Gastrocnemius medialis (tissue), 4 donors: ENCODE results near the gene CCDC134. TPM values are rescaled to one million over a fixed set of nuclear protein-coding genes. Genes with fewer than 3 reads are reported as not detected.

Experiments
- ATAC-seq, 2 donors: fragments of 150-250 bp; one replicate each; pipeline ENCODE4 v1.9.1; 2016
- DNase-seq, 2 donors: peaks; one replicate each; pipeline ENCODE4 v3.0.0-alpha.2; 2019
- H3K27ac ChIP-seq, 4 donors: fragments of 200-600 bp; sonication (generic); 1 replicate in 1 of 4; 2 replicates in 3 of 4; pipeline ENCODE4 v1.5.1; 2016 to 2018; ENCODE audit warnings: mild to moderate bottlenecking in 2 of 4, moderate library complexity in 1 of 4
- H3K27me3 ChIP-seq, 3 donors: fragments of 200-600 bp; sonication (generic) in 2 of 3; 1 replicate in 1 of 3; 2 replicates in 2 of 3; pipeline versions ENCODE4 v1.5.1 to v1.6.0; 2016 to 2019; ENCODE audit warnings: mild to moderate bottlenecking in 1 of 3, moderate library complexity in 1 of 3
- H3K36me3 ChIP-seq, 2 donors: fragments of 200-600 bp; sonication (generic) in 1 of 2; one replicate each; pipeline ENCODE4 v1.5.1; 2017 to 2018
- H3K4me1 ChIP-seq, 2 donors: fragments of 200-600 bp; sonication (generic) in 1 of 2; one replicate each; pipeline ENCODE4 v1.5.1; 2016 to 2017; ENCODE audit warnings: mild to moderate bottlenecking in 2 of 2
- H3K4me3 ChIP-seq, 4 donors: fragments of 200-600 bp; sonication (generic) in 3 of 4; 1 replicate in 1 of 4; 2 replicates in 3 of 4; pipeline ENCODE4 v1.5.1; 2016 to 2019; ENCODE audit warnings: mild to moderate bottlenecking in 2 of 4
- H3K9me3 ChIP-seq, 3 donors: fragments of 200-600 bp; sonication (generic) in 2 of 3; 1 replicate in 1 of 3; 2 replicates in 2 of 3; pipeline ENCODE4 v1.5.1; 2016 to 2019
- POLR2A ChIP-seq, 2 donors: fragments of 450-650 bp; IDR thresholded peaks; one replicate each; pipeline ENCODE4 v1.6.1; 2017; ENCODE audit warnings: antibody characterized with exemption in 2 of 2, mild to moderate bottlenecking in 2 of 2, moderate library complexity in 2 of 2
- in situ Hi-C, 4 donors: fragments of 200-750 bp; cut with MboI; loops; one replicate each; pipeline versions ENCODE4 v1.15.0 to v1.8.0; 2017; ENCODE audit warnings: low sequenced_read_pairs in 4 of 4
- intact Hi-C: fragments of 100-400 bp; cut with DNase I; formaldehyde crosslinking; loops from one replicate; pipeline ENCODE4 v1.15.1; 2023; ENCODE audit warnings: low total_unique reads
- total RNA-seq, 4 donors: library from RNA; depleted of rRNA; stranded (reverse); fragments of >200 nt; gene quantifications; one replicate each; pipeline versions ENCODE4 v1.1.0 to v1.2.3, GENCODE V29; 2016
- TF ChIP-seq, protein P1 (sequence below), 5 experiments: fragments of 450-650 bp in 3 of 5; fragments of 200-600 bp in 2 of 5; sonication (generic) in 2 of 5; IDR thresholded peaks in 4 of 5; conservative IDR thresholded peaks in 1 of 5; 1 replicate in 4 of 5; 2 replicates in 1 of 5; pipeline ENCODE4 v1.5.1; 2016 to 2019; ENCODE audit warnings: antibody characterized with exemption in 5 of 5, mild to moderate bottlenecking in 3 of 5, moderate library complexity in 3 of 5

Gene CCDC134
- total RNA-seq, 4 donors from 2014 or later, result 3.3 to 7.7 (median 6.0) TPM

DNA sequence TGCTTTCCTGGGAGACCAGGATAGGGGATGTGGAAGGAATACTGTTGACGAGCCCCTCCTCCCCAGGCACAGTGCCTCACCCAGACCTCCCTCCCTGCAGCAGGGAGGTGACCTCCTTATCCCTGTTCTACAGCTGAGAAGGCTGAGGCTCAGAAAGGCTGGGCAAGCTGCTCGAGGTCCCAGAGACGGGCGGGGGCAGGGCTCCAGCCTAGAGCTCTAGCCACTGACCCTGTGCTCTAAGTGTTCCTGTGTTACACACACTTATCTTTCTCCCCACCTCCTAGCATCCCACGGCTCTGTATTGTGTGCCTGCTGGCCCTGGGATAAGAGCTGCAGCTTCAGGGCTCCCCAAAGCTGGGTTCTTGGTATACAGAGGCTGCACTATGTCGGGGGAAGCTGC, 7.9 kb downstream of the CCDC134 start:
- ATAC-seq (no peak), DNase-seq (no peak)
- peaks cover 0 to 20% of the 10 kb centered on the region in 2 donors for H3K36me3 ChIP-seq
- H3K4me1 ChIP-seq, result no peaks in the 10 kb centered on the region
- no peak overlapping the region for H3K4me3 ChIP-seq
- H3K27me3 ChIP-seq, result no peaks in the 10 kb centered on the region
- intact Hi-C loops, result no loop called here
- no peak overlapping the region for H3K27ac ChIP-seq
- TF ChIP-seq POLR2A (IDR thresholded peaks at IDR 0.05), result no peak
- TF ChIP-seq, protein P1, sequence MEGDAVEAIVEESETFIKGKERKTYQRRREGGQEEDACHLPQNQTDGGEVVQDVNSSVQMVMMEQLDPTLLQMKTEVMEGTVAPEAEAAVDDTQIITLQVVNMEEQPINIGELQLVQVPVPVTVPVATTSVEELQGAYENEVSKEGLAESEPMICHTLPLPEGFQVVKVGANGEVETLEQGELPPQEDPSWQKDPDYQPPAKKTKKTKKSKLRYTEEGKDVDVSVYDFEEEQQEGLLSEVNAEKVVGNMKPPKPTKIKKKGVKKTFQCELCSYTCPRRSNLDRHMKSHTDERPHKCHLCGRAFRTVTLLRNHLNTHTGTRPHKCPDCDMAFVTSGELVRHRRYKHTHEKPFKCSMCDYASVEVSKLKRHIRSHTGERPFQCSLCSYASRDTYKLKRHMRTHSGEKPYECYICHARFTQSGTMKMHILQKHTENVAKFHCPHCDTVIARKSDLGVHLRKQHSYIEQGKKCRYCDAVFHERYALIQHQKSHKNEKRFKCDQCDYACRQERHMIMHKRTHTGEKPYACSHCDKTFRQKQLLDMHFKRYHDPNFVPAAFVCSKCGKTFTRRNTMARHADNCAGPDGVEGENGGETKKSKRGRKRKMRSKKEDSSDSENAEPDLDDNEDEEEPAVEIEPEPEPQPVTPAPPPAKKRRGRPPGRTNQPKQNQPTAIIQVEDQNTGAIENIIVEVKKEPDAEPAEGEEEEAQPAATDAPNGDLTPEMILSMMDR (IDR thresholded peaks at IDR 0.05 in 4 of 5, conservative IDR thresholded peaks at IDR 0.05 in 1 of 5), result no peak
- H3K9me3 ChIP-seq, result no peaks in the 10 kb centered on the region
- in situ Hi-C loops, result no loop called here

DNA sequence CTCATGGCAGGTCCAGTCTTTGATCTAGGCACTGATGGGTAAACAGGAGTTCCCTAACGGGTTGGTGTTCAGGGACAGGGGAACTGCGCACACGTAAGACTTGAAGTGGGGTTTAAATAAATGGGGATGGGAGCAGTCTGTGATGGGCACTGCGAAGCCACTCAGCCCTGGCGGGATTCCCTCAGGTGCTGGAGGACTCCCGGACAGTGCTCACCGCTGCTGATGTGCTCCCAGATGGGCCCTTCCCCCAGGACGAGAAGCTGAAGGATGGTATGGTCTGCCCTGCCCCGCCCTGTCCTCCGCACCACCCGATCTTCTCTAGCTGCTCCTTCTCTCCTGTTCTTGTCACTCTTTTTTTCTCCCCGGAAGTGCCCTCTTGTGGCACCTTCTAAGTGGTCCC, 9.5 kb downstream of the CCDC134 start:
- no peak overlapping the region for H3K27ac ChIP-seq
- H3K4me3 ChIP-seq, result no peak overlapping the region
- TF ChIP-seq, protein P1 (IDR thresholded peaks at IDR 0.05 in 4 of 5, conservative IDR thresholded peaks at IDR 0.05 in 1 of 5), result no peak
- TF ChIP-seq POLR2A (IDR thresholded peaks at IDR 0.05), result no peak
- intact Hi-C loops, result no loop called here
- no peaks in the 10 kb centered on the region for H3K9me3 ChIP-seq
- no peak for DNase-seq
- no peaks in the 10 kb centered on the region for H3K4me1 ChIP-seq
- no peak for ATAC-seq
- in situ Hi-C loops, result no loop called here
- peaks cover 0 to 20% of the 10 kb centered on the region in 2 donors for H3K36me3 ChIP-seq
- no peaks in the 10 kb centered on the region for H3K27me3 ChIP-seq

DNA sequence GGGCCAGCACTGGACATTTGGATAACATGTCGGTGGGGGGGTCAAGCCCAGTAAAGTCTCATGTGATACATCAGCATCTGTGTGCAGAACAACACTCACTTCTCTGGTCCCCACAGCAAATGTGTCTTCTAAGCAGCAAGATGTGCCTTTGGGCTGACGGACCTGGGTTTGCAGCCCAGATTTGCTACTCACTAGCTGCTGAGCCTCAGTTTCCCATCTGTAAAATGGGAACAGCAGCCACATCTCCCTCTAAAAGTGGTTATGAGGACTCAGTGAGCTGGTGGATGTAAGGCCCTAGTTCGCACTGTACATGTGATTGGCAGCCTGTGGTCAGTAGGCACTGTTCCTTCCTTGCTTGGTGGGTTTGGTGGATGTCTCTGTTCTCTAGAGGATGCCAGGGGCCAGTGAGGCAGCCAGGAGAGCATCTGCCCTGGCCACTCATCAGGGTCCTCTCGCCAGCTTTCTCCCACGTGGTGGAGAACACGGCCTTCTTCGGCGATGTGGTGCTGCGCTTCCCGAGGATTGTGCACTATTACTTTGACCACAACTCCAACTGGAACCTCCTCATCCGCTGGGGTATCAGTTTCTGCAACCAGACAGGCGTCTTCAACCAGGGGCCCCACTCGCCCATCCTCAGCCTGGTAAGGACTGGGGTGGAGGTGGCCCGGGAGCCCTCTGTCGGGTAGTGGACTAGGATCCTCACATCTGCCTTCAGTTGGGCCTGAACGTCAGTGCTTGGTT, 12.5 kb downstream of the CCDC134 start:
- no peak overlapping the region for H3K27ac ChIP-seq
- ATAC-seq (no peak), DNase-seq (no peak)
- H3K4me1 ChIP-seq, result peaks cover 14 to 22% of the 10 kb centered on the region in 2 donors
- H3K9me3 ChIP-seq, result no peaks in the 10 kb centered on the region
- peaks cover 0 to 20% of the 10 kb centered on the region in 2 donors for H3K36me3 ChIP-seq
- H3K4me3 ChIP-seq, result no peak overlapping the region
- in situ Hi-C loops (no loop called here), intact Hi-C loops (no loop called here)
- H3K27me3 ChIP-seq, result no peaks in the 10 kb centered on the region
- TF ChIP-seq, protein P1 (IDR thresholded peaks at IDR 0.05 in 4 of 5, conservative IDR thresholded peaks at IDR 0.05 in 1 of 5), result no peak
- no peak for TF ChIP-seq POLR2A (IDR thresholded peaks at IDR 0.05)

DNA sequence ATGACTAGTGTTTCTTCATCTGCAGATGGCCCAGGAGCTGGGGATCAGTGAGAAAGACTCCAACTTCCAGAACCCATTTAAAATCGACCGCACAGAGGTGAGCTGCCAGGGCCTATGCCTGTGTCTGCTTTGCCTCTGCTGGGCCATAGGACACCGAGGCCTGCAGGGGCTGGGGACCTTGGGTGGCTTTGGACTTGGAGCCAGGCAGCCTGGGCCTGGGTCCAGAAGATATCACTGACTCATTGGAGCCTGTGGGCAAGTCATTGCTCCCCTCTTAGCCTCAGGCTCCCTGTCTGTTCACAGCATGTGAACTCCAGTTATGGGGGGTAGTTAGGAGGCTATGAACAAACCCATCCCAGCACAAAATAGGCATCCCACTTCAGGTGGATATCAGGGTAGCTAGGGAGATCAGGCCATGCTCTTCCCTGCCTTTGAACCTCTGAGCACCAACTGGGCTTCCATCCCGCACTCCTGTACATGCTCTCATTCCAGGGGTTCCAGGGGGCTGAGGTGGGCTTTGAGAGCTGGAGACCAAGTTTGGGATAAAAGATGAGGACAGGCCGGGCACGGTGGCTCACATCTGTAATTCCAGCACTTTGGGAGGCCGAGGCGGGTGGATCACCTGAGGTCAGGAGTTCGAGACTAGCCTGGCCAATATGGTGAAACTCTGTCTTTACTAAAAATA, 13.4 kb downstream of the CCDC134 start:
- H3K9me3 ChIP-seq, result no peaks in the 10 kb centered on the region
- H3K27me3 ChIP-seq, result no peaks in the 10 kb centered on the region
- H3K4me1 ChIP-seq, result peaks cover 14 to 22% of the 10 kb centered on the region in 2 donors
- intact Hi-C loops (no loop called here), in situ Hi-C loops (no loop called here)
- ATAC-seq, result no peak
- no peak overlapping the region for H3K27ac ChIP-seq
- H3K36me3 ChIP-seq, result peaks cover 0 to 20% of the 10 kb centered on the region in 2 donors
- TF ChIP-seq, protein P1 (IDR thresholded peaks at IDR 0.05 in 4 of 5, conservative IDR thresholded peaks at IDR 0.05 in 1 of 5), result no peak
- TF ChIP-seq POLR2A (IDR thresholded peaks at IDR 0.05), result no peak
- no peak for DNase-seq
- no peak overlapping the region for H3K4me3 ChIP-seq
